Endothelial cell of umbilical vein (primary cell): ENCODE data around the gene PLOD2. TPM values are rescaled to one million over a fixed set of nuclear protein-coding genes. Genes with fewer than 3 reads are reported as not detected.

Source experiments
- BruUV-seq: library from RNA; stranded (reverse); fragments of 400-500 nt; replicated peaks from 2 replicates; lab custom pipeline; 2021; lab: Mats Ljungman, UMichigan
- CTCF ChIA-PET: fragments of 300-600, 350-600 bp; sonication (Branson Sonifier 250); formaldehyde crosslinking; loops from one replicate; lab custom pipeline; 2021; ENCODE audit warnings: antibody characterized with exemption, inconsistent platforms; lab: Charles Lee
- POLR2A ChIA-PET: fragments of 300-600, 350-600 bp; sonication (Branson Sonifier 250); formaldehyde crosslinking; loops from one replicate; lab custom pipeline; 2021; ENCODE audit warnings: antibody characterized with exemption, inconsistent platforms; lab: Charles Lee
- DNase-seq: peaks from one replicate; pipeline ENCODE4 v3.0.0-alpha.2; 2011; ENCODE audit warnings: low read depth, low spot score
- FAIRE-seq: peaks from 2 replicates; lab custom pipeline; 2011; peaks lifted over from hg19 to GRCh38; lab: Jason Lieb, UNC
- H2AFZ ChIP-seq: 2 replicates; pipeline ENCODE4 v1.6.0; 2012; ENCODE audit warnings: low read depth, low read length, control low read depth, inconsistent platforms
- H3K27ac ChIP-seq: 2 replicates; pipeline ENCODE4 v1.5.1; 2011; ENCODE audit warnings: low read depth, mild to moderate bottlenecking, control low read depth, low read length, moderate library complexity; ENCODE audit not compliant: insufficient read depth
- H3K27me3 ChIP-seq, 2 experiments: 2 replicates each; pipeline versions ENCODE4 v1.6.0 to v1.6.1; 2011; ENCODE audit warnings: low read length in 2 of 2, mixed read lengths in 1 of 2; ENCODE audit not compliant: control insufficient read depth in 2 of 2, insufficient read depth in 2 of 2
- H3K36me3 ChIP-seq, 2 experiments: 2 replicates in 1 of 2; 3 replicates in 1 of 2; pipeline ENCODE4 v1.5.1; 2011; ENCODE audit warnings: low read length in 2 of 2, mild to moderate bottlenecking in 1 of 2, moderate library complexity in 1 of 2; ENCODE audit not compliant: control insufficient read depth in 2 of 2, insufficient read depth in 2 of 2; ENCODE audit errors: extremely low read depth in 1 of 2
- H3K4me1 ChIP-seq: 3 replicates; pipeline ENCODE4 v1.5.1; 2011; ENCODE audit warnings: mild to moderate bottlenecking, low read length; ENCODE audit not compliant: control insufficient read depth, insufficient read depth; ENCODE audit errors: extremely low read depth
- H3K4me2 ChIP-seq: 2 replicates; pipeline ENCODE4 v1.6.1; 2011; ENCODE audit warnings: low read length, control low read depth, mixed read lengths; ENCODE audit not compliant: insufficient read depth
- H3K4me3 ChIP-seq, 3 experiments: fragments of 200-600 bp in 1 of 3; sonication (generic), shearing (Covaris generic) in 1 of 3; replicated peaks in 1 of 3; 2 replicates each; pipeline ENCODE4 v1.5.1; 2011 to 2016; ENCODE audit warnings: control low read depth in 3 of 3, low read length in 3 of 3, mild to moderate bottlenecking in 2 of 3, inconsistent platforms in 1 of 3, low read depth in 1 of 3, moderate library complexity in 1 of 3; ENCODE audit not compliant: insufficient read depth in 1 of 3
- H3K79me2 ChIP-seq: 2 replicates; pipeline ENCODE4 v1.6.0; 2012; ENCODE audit warnings: low read length, inconsistent platforms; ENCODE audit not compliant: control insufficient read depth, insufficient read depth
- H3K9ac ChIP-seq: replicated peaks from 2 replicates; pipeline ENCODE3; 2011; ENCODE audit warnings: low read length, control low read depth; ENCODE audit not compliant: insufficient read depth; ENCODE audit errors: extremely low read depth
- H3K9me1 ChIP-seq: replicated peaks from 3 replicates; pipeline ENCODE4 v1.6.0; 2011; ENCODE audit warnings: mild to moderate bottlenecking, low read length; ENCODE audit not compliant: control insufficient read depth, insufficient read depth; ENCODE audit errors: extremely low read depth
- H3K9me3 ChIP-seq: replicated peaks from 2 replicates; pipeline ENCODE4 v1.5.1; 2012; ENCODE audit warnings: low read length, inconsistent platforms; ENCODE audit not compliant: control insufficient read depth, insufficient read depth
- H4K20me1 ChIP-seq: replicated peaks from 2 replicates; pipeline ENCODE3; 2011; ENCODE audit warnings: mild to moderate bottlenecking, low read length; ENCODE audit not compliant: control insufficient read depth, insufficient read depth; ENCODE audit errors: extremely low read depth
- EZH2 ChIP-seq: IDR thresholded peaks from 2 replicates; pipeline ENCODE4 v1.6.1; 2012; ENCODE audit warnings: borderline replicate concordance, low read depth, mild to moderate bottlenecking, moderate library complexity, low read length, inconsistent platforms; ENCODE audit not compliant: severe bottlenecking
- FOS ChIP-seq: IDR thresholded peaks from 2 replicates; pipeline ENCODE4 v1.6.1; 2011; ENCODE audit warnings: mild to moderate bottlenecking, low read length, moderate library complexity, borderline replicate concordance; ENCODE audit not compliant: insufficient read depth
- GATA2 ChIP-seq: IDR thresholded peaks from 2 replicates; pipeline ENCODE4 v1.7.0; 2011; ENCODE audit warnings: low read depth, mild to moderate bottlenecking, moderate library complexity, mixed read lengths, low read length; ENCODE audit not compliant: insufficient read length, insufficient read depth
- JUN ChIP-seq: IDR thresholded peaks from 2 replicates; pipeline ENCODE4 v1.6.1; 2011; ENCODE audit warnings: borderline replicate concordance, low read depth; ENCODE audit not compliant: insufficient read length, insufficient read depth
- MYC ChIP-seq: IDR thresholded peaks from one replicate; pipeline ENCODE4 v1.6.1; 2011; ENCODE audit warnings: mild to moderate bottlenecking, low read depth, low read length
- POLR2A ChIP-seq: IDR thresholded peaks from 2 replicates; pipeline ENCODE4 v1.6.1; 2012; ENCODE audit warnings: low read depth, mild to moderate bottlenecking, control low read depth, low read length
- POLR2AphosphoS5 ChIP-seq: IDR thresholded peaks from 2 replicates; pipeline ENCODE4 v1.6.1; 2012; ENCODE audit warnings: low read depth, mild to moderate bottlenecking, control low read depth, low read length, moderate library complexity; ENCODE audit not compliant: insufficient read depth
- dilution Hi-C: fragments of 300-500 bp; cut with MboI; formaldehyde crosslinking; loops from one replicate; pipeline ENCODE4 v1.15.0; 2019; ENCODE audit warnings: low sequenced_read_pairs; ENCODE audit not compliant: extremely low pct_ligation_motif_present
- intact Hi-C: fragments of 100-400 bp; cut with micrococcal nuclease; formaldehyde crosslinking; loops from one replicate; pipeline ENCODE4 v1.10.0; 2022
- polyA plus RNA-seq, 4 experiments: library from polyadenylated mRNA; depleted of rRNA in 3 of 4; stranded (reverse) in 3 of 4; unstranded in 1 of 4; fragments of >200 nt; gene quantifications; 2 replicates each; pipeline versions ENCODE4 v1.2.1 to v1.2.3, GENCODE V29; 2011 to 2012; ENCODE audit warnings: missing spikeins in 1 of 4
- total RNA-seq: library from RNA; stranded (reverse); gene quantifications from 2 replicates; pipeline ENCODE4 v1.2.3, GENCODE V29; 2021
- TF ChIP-seq, protein P1 (sequence below), 2 donors: IDR thresholded peaks; 1 replicate in 1 of 2; 2 replicates in 1 of 2; pipeline ENCODE4 v1.5.1; 2011; ENCODE audit warnings: low read length in 2 of 2, mild to moderate bottlenecking in 2 of 2, moderate library complexity in 2 of 2, control low read depth in 1 of 2, inconsistent platforms in 1 of 2, low read depth in 1 of 2; ENCODE audit not compliant: insufficient read depth in 1 of 2; ENCODE audit errors: extremely low read depth in 1 of 2
- TF ChIP-seq, protein P2 (sequence below): IDR thresholded peaks from 2 replicates; pipeline ENCODE4 v1.6.1; 2011; ENCODE audit not compliant: insufficient read depth, insufficient read length

Gene PLOD2
- total and polyA plus RNA-seq, 2 donors (not counting 3 experiments of a cell fraction or from before 2014, with no cell fraction given), result 36.1 to 193 TPM

DNA sequence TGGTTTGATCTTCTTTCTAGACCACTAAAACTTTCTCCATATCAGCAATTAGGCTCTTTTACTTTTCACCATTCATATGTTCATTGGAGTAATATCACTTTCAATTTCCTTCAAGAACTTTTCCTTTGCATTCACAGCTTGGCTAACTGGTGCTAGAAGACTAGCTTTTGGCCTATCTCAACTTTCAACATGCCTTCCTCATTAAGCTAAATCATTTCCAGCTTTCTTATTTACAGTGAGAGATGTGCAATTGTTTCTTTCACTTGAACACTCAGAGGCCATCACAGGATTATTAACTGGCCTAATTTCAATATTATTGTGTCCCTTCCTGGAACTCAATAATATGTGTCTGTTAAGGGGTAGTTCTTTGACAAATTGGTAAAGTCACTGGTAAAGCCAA, 42.8 kb upstream of the PLOD2 start:
- H3K4me3 ChIP-seq, result no peak overlapping the region
- H3K79me2 ChIP-seq, result no peaks in the 10 kb centered on the region
- no peak for DNase-seq
- H3K27me3 ChIP-seq, result no peaks in the 10 kb centered on the region
- peaks cover 9 to 12% of the 10 kb centered on the region in 2 experiments for H3K36me3 ChIP-seq
- dilution Hi-C loops (no loop called here), intact Hi-C loops (no loop called here)
- no peak overlapping the region for H3K4me2 ChIP-seq
- H2AFZ ChIP-seq, result no peak overlapping the region
- no peaks in the 10 kb centered on the region for H3K9me1 ChIP-seq
- no peaks in the 10 kb centered on the region for H4K20me1 ChIP-seq
- no peaks in the 10 kb centered on the region for H3K9me3 ChIP-seq
- H3K4me1 ChIP-seq, result no peaks in the 10 kb centered on the region
- no TSS peak for BruUV-seq
- POLR2A ChIA-PET, result no interaction called here
- TF ChIP-seq MYC (no peak), JUN (no peak), POLR2AphosphoS5 (no peak), FOS (no peak), GATA2 (no peak), POLR2A (no peak), EZH2 (no peak)
- TF ChIP-seq, protein P1, sequence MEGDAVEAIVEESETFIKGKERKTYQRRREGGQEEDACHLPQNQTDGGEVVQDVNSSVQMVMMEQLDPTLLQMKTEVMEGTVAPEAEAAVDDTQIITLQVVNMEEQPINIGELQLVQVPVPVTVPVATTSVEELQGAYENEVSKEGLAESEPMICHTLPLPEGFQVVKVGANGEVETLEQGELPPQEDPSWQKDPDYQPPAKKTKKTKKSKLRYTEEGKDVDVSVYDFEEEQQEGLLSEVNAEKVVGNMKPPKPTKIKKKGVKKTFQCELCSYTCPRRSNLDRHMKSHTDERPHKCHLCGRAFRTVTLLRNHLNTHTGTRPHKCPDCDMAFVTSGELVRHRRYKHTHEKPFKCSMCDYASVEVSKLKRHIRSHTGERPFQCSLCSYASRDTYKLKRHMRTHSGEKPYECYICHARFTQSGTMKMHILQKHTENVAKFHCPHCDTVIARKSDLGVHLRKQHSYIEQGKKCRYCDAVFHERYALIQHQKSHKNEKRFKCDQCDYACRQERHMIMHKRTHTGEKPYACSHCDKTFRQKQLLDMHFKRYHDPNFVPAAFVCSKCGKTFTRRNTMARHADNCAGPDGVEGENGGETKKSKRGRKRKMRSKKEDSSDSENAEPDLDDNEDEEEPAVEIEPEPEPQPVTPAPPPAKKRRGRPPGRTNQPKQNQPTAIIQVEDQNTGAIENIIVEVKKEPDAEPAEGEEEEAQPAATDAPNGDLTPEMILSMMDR (IDR thresholded peaks at IDR 0.05; ENCODE audit: extremely low read depth in 1 of 2, insufficient read depth in 1 of 2, low read depth in 1 of 2, low read length in 2 of 2), result no peak
- TF ChIP-seq, protein P2, sequence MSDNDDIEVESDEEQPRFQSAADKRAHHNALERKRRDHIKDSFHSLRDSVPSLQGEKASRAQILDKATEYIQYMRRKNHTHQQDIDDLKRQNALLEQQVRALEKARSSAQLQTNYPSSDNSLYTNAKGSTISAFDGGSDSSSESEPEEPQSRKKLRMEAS, result no peak
- no peak for FAIRE-seq
- CTCF ChIA-PET, result interaction anchor here (0.9 to 1.4 kb wide), 6 partner anchors 8 to 123 kb away, joined by 3 to 6 read pairs (median 4); no protein-coding TSS in a partner anchor
- no peak overlapping the region for H3K9ac ChIP-seq
- no peak overlapping the region for H3K27ac ChIP-seq
